ENCODE data around the gene MAB21L2.
A peak's percentile ranks its signal among the peaks of the same experiment; 100 is the strongest.
"Not testable (repeated sequence)": the region's sequence is repeated elsewhere in the genome, so short reads cannot be mapped to it uniquely, and the experiment has no call there.

The MAB21L2 gene

DNA sequence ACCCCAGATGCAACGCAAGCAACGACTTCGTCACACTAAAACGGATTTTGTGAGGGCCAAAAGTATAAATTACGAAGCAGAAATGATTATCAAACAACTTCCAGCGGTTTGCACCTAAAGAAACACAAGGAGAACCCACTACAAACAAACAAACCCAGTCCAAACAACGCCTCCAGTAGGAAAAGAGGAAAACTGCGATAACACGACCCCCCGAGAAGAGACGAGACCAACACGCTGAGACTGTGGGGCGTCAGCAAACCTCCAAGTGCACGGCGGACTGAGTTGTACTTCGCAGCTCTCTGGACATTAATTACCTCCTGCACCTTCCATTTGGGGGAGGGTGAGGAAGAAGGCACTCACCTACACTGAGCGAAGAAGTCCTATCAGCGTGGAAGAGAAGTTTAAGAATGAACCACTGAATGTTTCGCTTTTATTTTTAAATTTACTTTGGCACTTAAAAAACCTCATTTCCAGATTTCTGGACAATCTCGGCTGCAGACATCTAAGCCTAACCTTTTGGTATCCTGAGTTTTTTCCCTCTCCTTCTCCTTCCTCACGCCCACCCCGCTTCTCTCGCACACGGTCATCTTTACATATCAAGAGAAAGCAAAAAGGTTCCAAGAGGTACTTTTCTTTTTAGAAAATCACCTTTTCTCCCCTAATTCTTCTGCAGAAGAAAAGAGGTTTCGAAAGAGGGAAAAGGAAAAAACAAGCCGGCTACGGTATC is at the start of gene MAB21L2:
Gene MAB21L2 (plus strand): TSS at position 6 of the 727 bp plus-strand sequence. CDS start 879 bp downstream, outside the sequence.
- DNase-seq (ENCODE audit: low read depth, low spot score) = peak; percentile 53

- no peak for DNase-seq (ENCODE audit: low read depth, low spot score)
Observed at GRCh38 chr4:150533673-150534072, 48.3 kb upstream of the MAB21L2 start.

- no peak for DNase-seq (ENCODE audit: low read depth, low spot score)
Observed at GRCh38 chr4:150534818-150535217, 47.1 kb upstream of the MAB21L2 start.

GRCh38 chr4:150537911-150538310 is 44.0 kb upstream of the MAB21L2 start:
- not testable (repeated sequence) for DNase-seq (ENCODE audit: low read depth, low spot score)

DNA sequence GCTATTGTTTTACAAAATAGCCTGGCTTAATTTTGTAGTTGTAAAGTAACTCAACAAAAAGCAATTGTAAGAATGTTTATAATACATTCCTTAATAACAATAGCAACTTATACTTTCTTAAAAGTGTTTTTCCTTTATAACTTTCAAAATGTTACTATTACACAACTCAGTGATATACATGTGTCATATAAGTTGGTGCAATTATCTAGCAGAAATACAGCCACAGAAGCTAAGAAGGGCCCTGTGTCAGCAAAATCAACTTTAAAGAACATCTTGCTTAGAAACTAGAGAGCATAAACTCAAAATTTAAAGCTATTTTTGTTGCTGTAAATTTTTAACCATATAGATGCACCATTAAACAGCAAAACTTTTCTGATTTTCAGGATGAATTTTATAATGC is 41.4 kb upstream of the MAB21L2 start:
- no peak for DNase-seq (ENCODE audit: low read depth, low spot score)

- peak; percentile 10 for DNase-seq (ENCODE audit: low read depth, low spot score)
Observed at GRCh38 chr4:150540959-150541360, 41.0 kb upstream of the MAB21L2 start.

- no peak for DNase-seq (ENCODE audit: low read depth, low spot score)
Observed at GRCh38 chr4:150541681-150542080, 40.3 kb upstream of the MAB21L2 start.

DNA sequence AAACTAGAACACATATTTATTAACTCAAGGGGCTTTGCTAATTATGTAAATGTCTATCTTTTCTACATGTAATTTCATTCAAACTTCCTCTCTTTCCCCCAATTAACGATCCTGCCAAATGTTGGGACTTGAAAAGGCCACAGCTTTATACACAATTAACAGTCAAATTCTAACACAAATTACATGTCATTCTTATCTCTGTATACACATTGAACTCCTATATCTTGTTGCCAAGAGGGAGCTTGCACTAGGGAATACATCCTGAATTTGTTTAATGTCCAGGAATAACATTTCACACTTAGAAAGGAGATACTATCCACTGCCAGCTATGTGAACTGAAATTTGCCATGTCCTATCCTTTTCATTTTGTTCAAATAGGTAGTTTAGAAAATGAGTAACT is 38.9 kb upstream of the MAB21L2 start:
- DNase-seq (ENCODE audit: low read depth, low spot score) = no peak

DNA sequence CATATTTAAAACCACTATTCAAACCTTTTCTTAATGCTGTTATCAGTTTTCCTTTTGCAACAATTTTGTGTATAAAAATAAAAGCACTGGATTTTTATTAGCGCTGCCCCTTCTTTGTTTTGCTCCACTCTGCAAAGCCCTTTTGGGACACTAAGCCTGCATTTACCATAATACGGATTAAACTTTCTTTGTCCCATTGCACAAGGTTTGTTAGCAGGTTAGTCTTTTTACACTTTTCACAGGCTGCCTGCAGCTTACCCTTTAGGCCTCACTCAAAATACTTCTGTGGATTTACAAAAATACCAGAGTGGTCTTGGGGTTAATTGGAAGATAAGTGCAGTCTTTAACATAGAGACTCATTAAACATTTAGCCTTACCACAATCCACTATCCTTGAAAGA is 35.7 kb upstream of the MAB21L2 start:
- no peak for DNase-seq (ENCODE audit: low read depth, low spot score)

GRCh38 chr4:150547154-150547838 is 34.7 kb upstream of the MAB21L2 start:
- no peak for DNase-seq (ENCODE audit: low read depth, low spot score)

DNA sequence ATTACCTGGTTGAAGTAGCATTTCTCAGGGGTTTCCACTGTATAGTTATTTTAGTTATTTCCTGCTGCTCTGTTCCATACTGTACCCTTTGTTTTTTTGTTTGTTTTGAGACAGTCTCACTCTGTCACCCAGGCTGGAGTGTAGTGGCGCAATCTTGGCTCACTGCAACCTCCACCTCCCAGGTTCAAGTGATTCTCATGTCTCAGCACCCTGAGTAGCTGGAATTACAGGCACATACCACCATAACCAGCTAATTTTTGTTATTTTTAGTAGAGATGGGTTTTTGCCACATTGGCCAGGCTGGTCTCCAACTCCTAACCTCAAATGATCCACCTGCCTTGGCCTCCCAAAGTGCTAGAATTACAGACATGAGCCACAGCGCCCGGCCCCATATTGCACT is 24.1 kb upstream of the MAB21L2 start:
- peak; percentile 34 for DNase-seq (ENCODE audit: low read depth, low spot score)

GRCh38 chr4:150561143-150561737 is 20.7 kb upstream of the MAB21L2 start:
- DNase-seq (ENCODE audit: low read depth, low spot score) = no peak

DNA sequence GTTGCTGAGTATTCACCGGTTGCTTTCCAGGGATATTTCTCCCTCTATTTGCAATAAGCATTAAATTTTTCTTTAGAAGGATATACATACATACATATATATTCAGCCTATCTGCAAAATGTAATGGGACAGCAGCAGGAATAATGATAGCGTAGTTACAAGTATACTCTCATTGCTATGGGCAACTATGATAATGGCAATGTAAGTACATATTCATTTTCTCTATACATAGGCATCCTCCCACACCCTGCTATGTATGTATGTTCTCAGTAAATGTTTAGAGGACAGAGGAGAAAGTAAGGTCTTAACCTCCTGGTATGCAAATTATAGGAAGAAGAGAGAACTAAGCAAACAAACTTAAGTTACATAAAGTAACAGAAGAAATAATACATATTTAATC is 19.7 kb upstream of the MAB21L2 start:
- no peak for DNase-seq (ENCODE audit: low read depth, low spot score)

- DNase-seq (ENCODE audit: low read depth, low spot score) = no peak
Observed at GRCh38 chr4:150562751-150563150, 19.2 kb upstream of the MAB21L2 start.

GRCh38 chr4:150564967-150565366 is 17.0 kb upstream of the MAB21L2 start:
- not testable (repeated sequence) for DNase-seq (ENCODE audit: low read depth, low spot score)

GRCh38 chr4:150567070-150567469 is 14.9 kb upstream of the MAB21L2 start:
- no peak for DNase-seq (ENCODE audit: low read depth, low spot score)

GRCh38 chr4:150569384-150569987 is 12.5 kb upstream of the MAB21L2 start:
- DNase-seq (ENCODE audit: low read depth, low spot score) = peak; percentile 33

DNA sequence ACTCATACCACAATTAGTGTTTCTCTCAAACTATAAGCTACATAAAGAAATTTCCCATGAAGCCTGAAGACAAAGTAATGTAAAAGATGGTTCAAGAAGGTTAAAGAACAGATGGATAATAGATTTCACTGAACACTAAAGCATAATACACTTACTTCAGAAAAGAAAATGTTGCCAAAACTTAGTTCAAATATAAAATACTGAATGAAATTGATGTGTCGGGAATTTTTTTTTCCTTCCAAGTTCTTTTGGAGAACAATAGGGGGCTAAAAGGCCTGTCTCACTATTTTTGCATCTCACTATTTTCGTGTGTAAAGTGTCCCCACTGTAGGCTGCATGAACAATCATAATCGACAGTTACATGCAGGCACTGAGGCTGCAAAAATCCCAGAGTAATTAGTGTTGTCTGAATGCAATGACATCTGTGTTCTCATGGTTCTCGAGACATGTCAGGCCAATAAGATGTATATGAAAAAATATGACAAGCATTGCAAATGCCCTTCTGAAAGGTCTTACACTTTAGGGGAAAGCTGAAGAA is 11.9 kb upstream of the MAB21L2 start:
- no peak for DNase-seq (ENCODE audit: low read depth, low spot score)

DNA sequence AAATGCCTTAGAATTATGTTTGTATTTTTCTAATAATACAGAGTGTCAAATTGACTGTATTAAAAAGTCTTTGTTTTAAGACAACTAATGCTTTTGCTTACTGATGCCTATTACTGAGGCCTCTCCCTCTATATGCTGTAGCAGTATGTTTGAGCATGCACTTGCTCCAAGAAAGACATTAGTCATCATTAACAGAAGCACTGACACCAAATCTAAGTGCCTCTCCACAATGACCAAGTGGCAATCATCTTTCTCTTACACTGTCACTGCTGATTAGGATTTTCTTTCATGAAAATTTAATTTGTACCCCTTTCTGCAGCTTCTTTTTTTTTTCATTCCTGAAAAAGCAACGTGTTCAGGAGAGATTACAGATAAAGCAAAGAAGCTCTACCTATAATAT is 11.1 kb upstream of the MAB21L2 start:
- no peak for DNase-seq (ENCODE audit: low read depth, low spot score)

GRCh38 chr4:150572704-150573504 is 9.0 kb upstream of the MAB21L2 start:
- DNase-seq (ENCODE audit: low read depth, low spot score) = no peak

DNA sequence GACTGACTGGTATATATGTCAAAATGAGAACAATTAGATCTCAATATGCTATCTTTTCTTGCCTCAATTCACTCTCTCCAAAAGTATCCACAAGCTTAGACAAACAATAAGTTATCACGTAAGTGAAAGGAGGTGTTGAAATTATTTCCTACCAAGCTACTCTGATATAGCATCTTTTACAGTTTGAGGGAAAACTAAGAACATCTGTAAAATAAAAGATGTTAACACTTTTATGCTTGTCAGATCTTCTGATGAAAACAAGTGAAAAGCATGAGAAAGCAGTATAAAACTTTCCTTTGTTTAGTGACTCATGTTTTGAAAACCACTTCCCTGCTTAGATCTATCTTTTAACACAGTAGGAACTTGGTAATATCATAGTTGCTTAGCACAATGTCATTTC is 8.4 kb upstream of the MAB21L2 start:
- peak; percentile 26 for DNase-seq (ENCODE audit: low read depth, low spot score)

Data from astrocyte of the hippocampus (primary cell).